Astrocyte of the cerebellum (primary cell): ENCODE data around the gene RANBP3.
A peak's percentile ranks its signal among the peaks of the same experiment; 100 is the strongest.

Experiments
- DNase-seq: peaks from one replicate; pipeline ENCODE4 v3.0.0-alpha.2; 2011; ENCODE audit warnings: low read depth
- H3K4me3 ChIP-seq: 2 replicates; pipeline ENCODE4 v1.5.1; 2011; ENCODE audit warnings: mild to moderate bottlenecking, low read depth, low read length, moderate library complexity
- in situ Hi-C: cut with HindIII; loops from 2 replicates; pipeline ENCODE4 v1.10.0; 2017; ENCODE audit warnings: low sequenced_read_pairs
- TF ChIP-seq, protein P1 (sequence below): IDR thresholded peaks from 2 replicates; pipeline ENCODE4 v1.5.1; 2012; ENCODE audit warnings: low read length, low read depth, moderate library complexity, mild to moderate bottlenecking; ENCODE audit errors: missing control alignments

RANBP3 gene

DNA sequence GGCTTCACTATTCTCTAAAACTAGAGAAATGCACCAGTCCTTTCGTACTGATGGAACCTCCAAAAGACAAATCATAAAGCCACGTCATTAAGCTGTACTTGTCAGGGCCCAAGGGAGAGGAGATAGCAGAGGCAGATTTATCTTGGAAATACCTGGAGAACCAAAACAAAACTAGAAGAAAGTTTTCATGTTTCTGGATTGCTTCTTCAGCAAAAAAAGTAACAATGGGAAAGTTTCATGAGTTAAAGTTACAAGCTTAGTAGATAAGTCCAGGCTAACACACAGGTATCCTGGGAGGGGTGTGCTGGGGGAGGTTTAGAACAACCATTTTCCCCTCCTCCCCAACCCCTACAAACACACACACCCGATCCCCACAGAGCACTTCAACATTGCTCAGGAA, 21.6 kb downstream of the RANBP3 start:
- in situ Hi-C loops, result no loop called here
- TF ChIP-seq, protein P1, sequence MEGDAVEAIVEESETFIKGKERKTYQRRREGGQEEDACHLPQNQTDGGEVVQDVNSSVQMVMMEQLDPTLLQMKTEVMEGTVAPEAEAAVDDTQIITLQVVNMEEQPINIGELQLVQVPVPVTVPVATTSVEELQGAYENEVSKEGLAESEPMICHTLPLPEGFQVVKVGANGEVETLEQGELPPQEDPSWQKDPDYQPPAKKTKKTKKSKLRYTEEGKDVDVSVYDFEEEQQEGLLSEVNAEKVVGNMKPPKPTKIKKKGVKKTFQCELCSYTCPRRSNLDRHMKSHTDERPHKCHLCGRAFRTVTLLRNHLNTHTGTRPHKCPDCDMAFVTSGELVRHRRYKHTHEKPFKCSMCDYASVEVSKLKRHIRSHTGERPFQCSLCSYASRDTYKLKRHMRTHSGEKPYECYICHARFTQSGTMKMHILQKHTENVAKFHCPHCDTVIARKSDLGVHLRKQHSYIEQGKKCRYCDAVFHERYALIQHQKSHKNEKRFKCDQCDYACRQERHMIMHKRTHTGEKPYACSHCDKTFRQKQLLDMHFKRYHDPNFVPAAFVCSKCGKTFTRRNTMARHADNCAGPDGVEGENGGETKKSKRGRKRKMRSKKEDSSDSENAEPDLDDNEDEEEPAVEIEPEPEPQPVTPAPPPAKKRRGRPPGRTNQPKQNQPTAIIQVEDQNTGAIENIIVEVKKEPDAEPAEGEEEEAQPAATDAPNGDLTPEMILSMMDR, result no peak
- H3K4me3 ChIP-seq, result no peak overlapping the region
- no peak for DNase-seq

DNA sequence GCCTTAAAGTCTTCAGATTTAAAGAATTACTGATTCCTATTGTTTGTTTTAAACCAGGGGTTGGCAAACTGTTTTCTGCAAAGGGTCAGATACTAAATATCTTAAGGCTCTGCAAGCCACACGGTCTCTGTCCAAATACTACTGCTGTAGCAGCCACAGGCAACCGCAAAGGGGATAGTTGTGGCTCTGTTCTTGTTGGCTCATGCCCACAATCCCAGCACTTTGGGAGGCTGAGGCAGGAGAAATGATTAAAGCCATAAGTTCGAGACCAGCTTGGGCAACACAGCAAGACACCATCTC, 22.4 kb downstream of the RANBP3 start:
- in situ Hi-C loops, result no loop called here
- no peak overlapping the region for H3K4me3 ChIP-seq
- TF ChIP-seq, protein P1, result no peak
- DNase-seq, result peak; percentile 48

DNA sequence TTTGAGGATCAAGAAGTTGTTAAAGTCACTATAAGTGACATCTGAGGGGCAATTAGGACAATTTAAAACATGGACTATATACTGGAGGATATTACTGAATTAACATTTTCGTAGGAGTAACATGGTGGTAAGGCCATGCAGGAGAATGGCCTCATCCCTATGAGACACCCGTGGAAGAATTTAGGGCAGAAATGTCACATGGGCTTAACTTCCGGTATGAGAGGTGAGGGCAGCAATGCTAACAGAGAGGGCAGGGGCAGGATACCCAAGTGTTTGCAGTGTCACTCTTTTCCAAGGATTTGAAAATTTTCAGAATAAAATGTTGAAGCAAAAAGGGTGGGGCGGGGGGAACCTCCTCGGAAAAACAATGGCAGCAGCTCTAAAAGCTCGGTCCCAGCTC, 23.6 kb downstream of the RANBP3 start:
- DNase-seq, result no peak
- in situ Hi-C loops, result no loop called here
- TF ChIP-seq, protein P1, result no peak
- no peak overlapping the region for H3K4me3 ChIP-seq

DNA sequence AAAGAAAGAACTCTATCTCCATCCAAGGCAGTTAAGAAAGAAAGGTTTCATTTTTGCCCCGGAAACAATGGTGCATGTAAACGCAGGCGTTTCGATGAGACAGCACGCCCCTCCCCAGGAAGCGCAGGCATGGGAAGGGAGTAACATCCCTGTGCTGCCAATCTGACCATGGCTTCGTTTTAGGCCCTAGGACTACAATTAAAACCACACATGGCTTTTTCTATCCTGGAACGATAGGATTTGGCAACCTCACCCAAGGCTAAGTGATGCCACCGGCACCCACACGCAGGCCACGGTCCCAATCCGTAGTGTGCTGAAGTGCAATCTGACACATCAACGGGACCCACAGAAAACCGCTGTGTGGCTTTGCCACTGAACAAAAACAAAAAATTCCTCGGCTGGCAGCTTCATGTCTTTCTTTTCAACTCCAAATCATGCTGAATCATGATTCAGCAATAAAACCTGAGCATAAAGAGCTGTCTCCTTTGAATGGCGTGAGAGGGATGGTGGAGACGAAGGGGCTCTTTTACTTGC, 24.2 kb downstream of the RANBP3 start:
- no peak for DNase-seq
- H3K4me3 ChIP-seq, result no peak overlapping the region
- in situ Hi-C loops, result no loop called here
- TF ChIP-seq, protein P1, result no peak

DNA sequence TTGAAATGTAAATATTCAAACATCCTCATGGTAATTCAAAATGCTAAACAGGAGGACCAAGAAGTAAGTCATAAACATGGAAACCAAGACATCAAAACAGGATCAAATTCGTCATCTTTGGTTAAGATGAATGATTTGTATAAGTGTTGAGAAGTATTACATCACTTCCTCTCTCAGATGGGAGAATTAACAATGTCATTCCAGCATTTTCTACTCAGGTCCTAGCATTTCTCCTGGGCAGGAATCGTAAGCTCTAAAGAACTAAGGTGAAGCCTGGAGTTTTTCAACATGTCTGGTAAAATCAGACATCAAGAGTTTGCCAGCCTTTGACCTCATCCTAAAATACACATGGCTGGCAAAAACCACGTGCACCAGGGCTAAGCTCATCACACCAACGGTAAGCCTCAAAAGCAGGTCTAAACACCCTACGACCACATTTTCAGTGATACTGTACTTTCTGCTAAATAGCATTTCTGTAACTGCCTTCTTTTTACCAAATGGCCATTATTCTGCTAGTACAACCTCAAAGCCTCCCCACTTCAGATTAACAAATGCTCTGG, 24.8 kb downstream of the RANBP3 start:
- TF ChIP-seq, protein P1, result no peak
- no peak overlapping the region for H3K4me3 ChIP-seq
- in situ Hi-C loops, result no loop called here
- no peak for DNase-seq

DNA sequence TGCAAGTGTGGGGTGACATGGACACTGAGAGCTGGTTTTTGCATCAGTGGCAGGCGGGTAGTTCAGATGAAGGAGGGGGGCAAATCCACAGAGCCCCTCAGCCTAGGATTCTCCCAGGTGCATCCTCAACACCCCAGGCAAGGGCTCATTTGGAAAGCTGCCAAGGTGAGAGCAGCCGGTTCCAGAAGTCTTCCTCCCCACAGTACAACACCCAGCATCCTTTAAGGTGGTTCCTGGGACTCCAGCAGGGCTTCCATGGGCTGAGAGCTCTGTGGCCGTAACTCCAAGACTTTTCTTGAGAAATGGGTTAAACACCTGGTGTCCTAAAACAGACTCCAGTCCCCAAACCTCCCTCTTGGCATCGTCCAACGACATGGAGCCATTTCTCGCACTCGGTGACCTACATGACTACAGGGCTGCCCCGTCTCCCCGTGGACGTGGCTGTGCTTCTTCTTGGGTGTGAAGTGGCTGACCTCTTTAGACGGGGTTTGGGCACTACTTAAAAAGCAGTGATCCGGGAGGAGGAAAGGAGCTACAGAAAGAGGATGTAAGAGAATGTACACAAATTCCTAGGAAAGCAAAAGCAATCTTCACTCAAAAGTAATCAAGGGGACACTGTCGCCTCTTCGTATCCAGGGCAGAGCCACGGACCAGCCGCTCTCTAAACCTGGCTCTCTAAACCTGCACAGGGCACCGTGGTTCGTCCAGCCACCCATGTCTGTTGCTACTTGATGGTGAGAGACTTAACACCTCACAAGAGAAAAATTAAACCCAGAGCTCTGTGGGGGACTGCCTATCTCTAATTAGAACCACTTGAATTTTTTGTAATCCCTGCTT, 25.5 kb downstream of the RANBP3 start:
- H3K4me3 ChIP-seq, result no peak overlapping the region
- TF ChIP-seq, protein P1, result no peak
- no peak for DNase-seq
- in situ Hi-C loops, result no loop called here
